Activated gamma-delta T cell (primary cell): ENCODE measurements around the gene IRAK1BP1.
"Not testable (repeated sequence)": the region's sequence is repeated elsewhere in the genome, so short reads cannot be mapped to it uniquely, and the experiment has no call there.

Experiments
- DNase-seq: peaks from one replicate; lab custom pipeline; 2025; lab: John Stamatoyannopoulos, UW

The IRAK1BP1 gene

GRCh38 chr6:78889901-78890300 lies 22.6 kb downstream of the IRAK1BP1 start:
- not testable (repeated sequence) for DNase-seq

GRCh38 chr6:78896227-78896626 lies 28.9 kb downstream of the IRAK1BP1 start:
- DNase-seq, result no peak

DNA sequence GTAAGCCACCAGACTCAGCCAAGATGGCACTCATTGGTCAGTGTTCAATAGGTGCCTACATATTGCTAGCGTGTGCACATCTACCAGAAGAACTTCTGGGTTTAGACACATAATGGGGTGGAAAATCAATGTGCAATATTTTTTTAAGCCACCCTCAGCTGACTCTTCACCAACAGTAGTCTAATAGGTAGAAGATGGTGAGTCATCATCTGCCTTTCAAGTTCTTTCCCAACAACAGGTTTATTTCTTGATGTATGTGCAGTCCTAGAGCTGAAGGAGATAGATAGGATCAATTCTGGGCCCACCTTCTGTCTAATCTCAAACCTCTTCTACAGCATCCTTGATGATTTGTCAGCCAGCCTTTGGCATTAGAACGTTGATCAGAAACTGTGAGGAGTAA lies 41.3 kb downstream of the IRAK1BP1 start:
- no peak for DNase-seq

- no peak for DNase-seq
Measured at GRCh38 chr6:78909391-78909790, 42.0 kb downstream of the IRAK1BP1 start.

DNA sequence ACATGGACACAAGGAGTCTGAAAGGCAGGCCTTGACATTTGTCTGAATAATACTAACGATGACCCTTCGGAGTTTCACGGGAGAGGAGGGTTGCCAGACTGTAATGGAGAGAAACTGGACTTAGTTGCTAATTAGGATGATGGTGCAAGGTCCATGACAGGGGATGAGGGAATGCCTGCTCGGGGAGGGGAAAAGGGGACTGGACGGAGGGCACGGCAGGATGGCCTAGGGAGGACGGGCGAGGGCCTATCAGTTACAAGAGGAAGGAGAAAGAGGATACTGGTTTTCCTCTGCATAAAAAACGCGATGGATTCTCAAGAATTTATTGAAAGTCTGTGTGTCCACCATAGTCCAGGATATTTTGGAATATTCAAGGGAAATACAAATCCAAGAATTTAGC lies 42.7 kb downstream of the IRAK1BP1 start:
- no peak for DNase-seq

GRCh38 chr6:78910591-78911171 lies 43.3 kb downstream of the IRAK1BP1 start:
- no peak for DNase-seq

DNA sequence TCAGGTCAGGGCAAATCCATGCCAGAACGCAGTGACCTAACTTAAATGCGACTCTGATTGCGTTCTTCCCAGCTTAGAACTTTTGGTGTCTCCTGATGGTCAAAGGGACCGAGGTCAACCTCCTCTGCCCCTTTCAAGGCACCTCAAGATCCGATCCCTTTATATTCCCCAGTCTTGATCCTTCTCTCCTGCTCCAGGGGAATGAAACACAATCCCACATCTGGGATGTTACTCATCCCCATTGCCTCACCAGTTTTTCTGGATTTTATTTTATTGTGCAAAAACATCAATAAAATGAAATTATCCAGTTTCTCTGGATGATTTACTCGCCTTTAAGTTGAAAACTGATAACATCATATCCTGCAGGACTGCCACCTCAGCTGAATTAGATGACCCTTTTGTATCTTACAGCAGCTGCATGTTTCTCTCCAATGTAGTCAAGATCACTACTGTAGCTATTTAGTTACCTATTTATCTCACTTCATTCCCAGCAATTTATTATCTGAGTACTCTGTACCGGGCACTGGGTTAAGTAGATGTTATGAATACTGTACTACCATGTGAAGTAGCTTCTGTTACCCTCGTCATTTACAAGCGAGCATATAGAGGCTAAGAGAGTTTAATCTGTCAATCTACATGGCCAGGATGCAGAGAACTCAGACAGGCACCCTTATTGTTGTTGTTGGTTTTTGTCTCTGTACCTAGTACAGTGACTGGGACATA lies 44.0 kb downstream of the IRAK1BP1 start:
- DNase-seq, result no peak

DNA sequence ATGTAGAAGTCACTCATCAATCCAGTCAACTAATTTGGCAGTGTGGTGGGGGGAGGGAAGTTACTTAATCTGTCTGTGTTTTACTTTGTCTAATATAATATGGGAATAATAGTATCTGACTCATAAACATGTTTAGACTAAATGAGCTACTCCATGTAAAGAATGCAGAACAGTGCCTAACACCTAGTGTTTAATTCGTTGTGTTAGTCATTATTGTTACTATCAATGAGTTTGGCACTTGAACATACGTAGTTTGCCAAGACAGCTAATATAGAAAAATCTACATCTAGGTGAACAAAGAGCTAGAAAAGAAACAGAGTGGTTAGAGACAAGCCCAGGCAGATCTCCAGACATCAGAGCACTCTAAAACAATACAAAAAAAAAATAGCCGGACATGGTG lies 49.1 kb downstream of the IRAK1BP1 start:
- DNase-seq, result no peak

- no peak for DNase-seq
Measured at GRCh38 chr6:78917788-78918187, 50.4 kb downstream of the IRAK1BP1 start.

DNA sequence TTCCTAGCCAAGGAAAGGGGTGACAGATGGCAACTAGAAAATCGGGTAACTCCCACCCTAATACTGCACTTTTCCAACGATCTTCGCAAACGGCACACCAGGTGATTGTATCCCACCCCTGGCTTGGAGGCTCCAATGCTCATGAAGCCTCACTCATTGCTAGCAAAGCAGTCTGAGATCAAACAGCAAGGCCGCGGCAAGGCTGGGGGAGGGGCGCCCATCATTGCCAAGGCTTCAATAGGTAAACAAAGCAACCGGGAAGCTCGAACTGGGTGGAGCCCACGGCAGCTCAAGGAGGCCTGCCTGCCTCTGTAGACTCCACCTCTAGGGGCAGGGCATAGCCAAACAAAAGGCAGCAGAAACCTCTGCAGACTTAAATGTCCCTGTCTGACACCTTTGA lies 53.8 kb downstream of the IRAK1BP1 start:
- DNase-seq, result not testable (repeated sequence)

- no peak for DNase-seq
Measured at GRCh38 chr6:78925317-78925716, 58.0 kb downstream of the IRAK1BP1 start.

GRCh38 chr6:78935553-78935952 lies 68.2 kb downstream of the IRAK1BP1 start:
- DNase-seq, result no peak

DNA sequence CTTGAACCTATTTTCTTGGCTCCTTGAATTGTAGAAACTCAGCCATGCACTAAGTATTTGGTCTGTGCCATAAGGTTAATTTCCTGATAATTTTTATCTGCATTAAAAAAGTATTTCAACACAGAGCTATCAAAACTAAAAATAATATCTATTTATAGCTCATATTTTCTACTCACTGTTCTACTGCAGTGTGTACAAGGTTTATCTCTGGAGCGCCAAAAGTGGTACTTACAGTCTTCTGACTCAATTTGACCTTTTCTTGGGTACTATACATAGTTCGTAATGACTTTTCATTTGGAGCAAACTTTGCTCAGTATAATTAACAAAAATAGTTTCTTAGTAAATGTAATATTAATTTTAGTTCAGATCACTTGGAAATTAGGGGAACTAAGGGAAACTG lies 69.2 kb downstream of the IRAK1BP1 start:
- no peak for DNase-seq

DNA sequence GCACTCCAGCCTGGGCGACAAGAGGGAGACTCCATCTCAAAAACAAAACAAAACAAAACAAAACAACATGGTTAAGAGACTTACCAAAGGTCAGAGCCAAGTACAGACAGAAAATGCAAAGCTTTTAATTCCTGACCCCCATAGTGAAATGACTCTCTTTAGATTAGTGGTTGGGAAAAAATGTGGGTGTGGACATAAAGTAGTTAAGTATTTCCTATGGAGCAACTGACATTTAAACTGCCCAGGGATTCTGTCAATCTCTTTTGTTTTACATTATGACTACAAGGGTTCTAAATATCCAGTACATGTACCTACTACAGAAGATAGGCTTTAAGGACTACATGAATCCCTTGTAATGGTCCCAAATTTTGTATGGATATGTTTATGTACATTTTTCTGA lies 75.1 kb downstream of the IRAK1BP1 start:
- DNase-seq, result no peak

- no peak for DNase-seq
Measured at GRCh38 chr6:78947529-78947928, 80.2 kb downstream of the IRAK1BP1 start.

DNA sequence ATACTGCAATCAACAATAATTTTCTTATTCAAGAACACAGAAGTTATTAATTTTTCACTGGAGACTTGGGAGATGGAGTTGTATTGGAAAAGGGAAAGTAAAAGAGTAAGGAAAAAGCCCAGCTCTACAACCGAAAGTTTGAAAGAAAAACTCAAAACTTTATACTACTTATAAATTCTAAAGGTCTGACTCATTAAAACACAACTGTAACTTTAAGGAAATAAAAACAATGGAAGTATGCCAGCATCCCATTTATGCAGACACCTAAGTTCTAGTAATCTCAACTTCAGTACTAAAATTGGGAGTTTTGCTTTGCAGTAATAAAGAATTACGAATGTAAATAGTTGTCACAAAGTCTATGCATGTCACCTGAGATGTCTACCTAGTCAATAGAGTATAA lies 80.6 kb downstream of the IRAK1BP1 start:
- no peak for DNase-seq

DNA sequence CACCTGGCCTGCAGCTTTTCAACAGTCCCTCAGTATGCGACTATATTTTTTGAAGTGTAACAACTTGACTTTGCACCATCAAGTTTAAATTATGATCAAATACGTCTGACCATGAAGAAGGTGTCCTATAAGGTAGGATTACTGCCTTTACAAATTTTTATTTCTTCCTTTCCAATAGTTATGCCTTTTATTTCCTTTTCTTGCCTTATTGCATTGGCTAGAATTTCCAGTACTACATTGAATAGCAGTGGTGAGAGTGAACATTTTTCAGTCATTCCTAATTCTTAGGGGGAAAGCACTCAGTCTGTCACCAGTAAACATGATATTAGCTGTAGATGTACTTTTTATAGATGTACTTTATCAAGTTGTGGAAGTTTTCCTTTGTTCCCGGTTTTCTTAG lies 81.4 kb downstream of the IRAK1BP1 start:
- no peak for DNase-seq

GRCh38 chr6:78952362-78952761 lies 85.0 kb downstream of the IRAK1BP1 start:
- DNase-seq, result no peak
